Spinal cord (tissue), 10 donors: ENCODE measurements around the gene ADAM12. TPM values are rescaled to one million over a fixed set of nuclear protein-coding genes. Genes with fewer than 3 reads are reported as not detected.

ENCODE experiments used
- DNase-seq, 6 donors: peaks; one replicate each; pipeline versions ENCODE4 v3.0.0 to v3.0.0-alpha.2; 2013 to 2015; ENCODE audit warnings: low spot score in 6 of 6, low read depth in 4 of 6
- H3K27ac ChIP-seq: one replicate; pipeline ENCODE4 v1.5.1; 2013; ENCODE audit warnings: low read depth, low read length, control low read depth
- H3K27me3 ChIP-seq: one replicate; pipeline ENCODE4 v1.6.1; 2013; ENCODE audit warnings: low read length; ENCODE audit not compliant: control insufficient read depth, insufficient read depth
- H3K36me3 ChIP-seq: one replicate; pipeline ENCODE4 v1.6.1; 2013; ENCODE audit warnings: low read length; ENCODE audit not compliant: control insufficient read depth, insufficient read depth
- H3K4me1 ChIP-seq: one replicate; pipeline ENCODE4 v1.6.1; 2013; ENCODE audit warnings: low read length; ENCODE audit not compliant: control insufficient read depth, insufficient read depth
- H3K4me3 ChIP-seq: one replicate; pipeline ENCODE4 v1.5.1; 2013; ENCODE audit warnings: low read depth, low read length, control low read depth
- H3K9me3 ChIP-seq: one replicate; pipeline ENCODE4 v1.6.1; 2013; ENCODE audit warnings: low read length; ENCODE audit not compliant: control insufficient read depth, insufficient read depth
- WGBS: methylation state at CpG from one replicate; pipeline ENCODE4 v1.1.5; 2013; ENCODE audit warnings: missing lambda C conversion rate; ENCODE audit not compliant: insufficient coverage; 5-methylcytosine and 5-hydroxymethylcytosine counted together
- polyA plus RNA-seq, 2 donors: library from polyadenylated mRNA; unstranded; fragments of 120-200 nt; gene quantifications; one replicate each; pipeline ENCODE4 v1.2.1, GENCODE V29; 2013; ENCODE audit not compliant: insufficient read length in 2 of 2
- total RNA-seq, 2 donors: library from RNA; depleted of rRNA in 1 of 2; stranded (reverse); fragments of 120-200 nt in 1 of 2; fragments of >200 nt in 1 of 2; gene quantifications; one replicate each; pipeline versions ENCODE4 v1.2.3 to v1.2.4, GENCODE V29; 2013 to 2014
- donor health status: healthy.

Gene ADAM12
- total and polyA plus RNA-seq, 4 donors, result 9.8 to 81.5 (median 23.6) TPM

DNA sequence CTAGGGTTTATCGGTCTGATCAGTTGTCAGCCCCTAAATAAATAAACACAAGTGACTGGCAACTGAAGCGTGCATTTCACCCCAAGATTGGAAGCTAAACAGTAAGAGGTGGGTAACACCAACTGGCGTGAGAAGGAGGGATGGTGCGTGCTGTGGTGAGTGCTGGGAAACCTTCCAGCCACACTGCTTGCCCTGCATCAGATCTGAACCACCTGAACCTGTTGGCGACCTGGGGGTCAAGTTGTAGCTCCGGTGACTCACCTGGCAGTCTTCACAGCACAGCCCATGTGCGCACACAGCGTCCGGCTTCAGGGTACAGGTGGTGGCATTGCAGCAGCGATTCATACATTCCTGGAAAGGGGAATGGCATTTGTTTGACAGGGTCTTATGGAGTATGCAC lies 321.8 kb downstream of the ADAM12 start:
- no peak for DNase-seq
- H3K27ac ChIP-seq, result no peak overlapping the region
- WGBS, result 96% methylated on average over 6 of the region's 10 CpGs
- H3K36me3 ChIP-seq, result peaks cover 3% of the 10 kb centered on the region
- H3K4me1 ChIP-seq, result peaks cover 17% of the 10 kb centered on the region
- H3K4me3 ChIP-seq, result no peak overlapping the region
- H3K9me3 ChIP-seq, result no peaks in the 10 kb centered on the region
- H3K27me3 ChIP-seq, result no peaks in the 10 kb centered on the region

DNA sequence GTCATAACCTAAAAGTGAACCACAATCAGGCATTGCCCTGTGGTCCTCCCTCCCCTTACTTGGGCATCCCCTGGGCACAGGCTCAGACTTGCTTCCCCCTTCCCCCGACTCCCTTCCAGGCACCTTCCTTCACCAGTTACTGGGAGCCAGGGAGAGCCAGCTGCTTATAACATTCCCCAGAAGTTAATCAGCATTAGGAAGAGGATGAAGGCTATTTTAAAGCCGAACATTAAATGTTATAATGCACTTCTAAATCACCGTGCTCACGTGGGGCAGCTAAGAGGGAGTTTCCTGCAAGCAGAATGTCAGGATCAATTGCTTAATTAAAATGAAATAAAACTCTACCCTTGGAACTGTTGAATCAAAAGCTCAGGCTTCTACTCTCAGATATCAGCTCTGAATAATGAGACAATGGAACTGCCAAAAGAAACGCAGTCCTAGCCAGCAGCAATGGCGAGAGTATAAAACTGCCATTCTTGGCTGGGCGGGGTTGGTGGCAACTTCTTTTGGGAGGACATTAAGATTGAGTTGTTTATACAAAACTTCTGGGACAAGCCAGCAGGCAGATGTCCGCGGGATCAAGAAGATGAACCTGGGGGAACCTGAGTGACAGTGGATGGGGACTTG lies 322.4 kb downstream of the ADAM12 start:
- peaks cover 3% of the 10 kb centered on the region for H3K36me3 ChIP-seq
- no peaks in the 10 kb centered on the region for H3K9me3 ChIP-seq
- H3K27me3 ChIP-seq, result no peaks in the 10 kb centered on the region
- no peak overlapping the region for H3K27ac ChIP-seq
- WGBS, result 74% methylated on average over 5 of the region's 9 CpGs
- peak in 1 of 6 donors; percentile 40 for DNase-seq
- H3K4me1 ChIP-seq, result peaks cover 17% of the 10 kb centered on the region
- H3K4me3 ChIP-seq, result no peak overlapping the region

DNA sequence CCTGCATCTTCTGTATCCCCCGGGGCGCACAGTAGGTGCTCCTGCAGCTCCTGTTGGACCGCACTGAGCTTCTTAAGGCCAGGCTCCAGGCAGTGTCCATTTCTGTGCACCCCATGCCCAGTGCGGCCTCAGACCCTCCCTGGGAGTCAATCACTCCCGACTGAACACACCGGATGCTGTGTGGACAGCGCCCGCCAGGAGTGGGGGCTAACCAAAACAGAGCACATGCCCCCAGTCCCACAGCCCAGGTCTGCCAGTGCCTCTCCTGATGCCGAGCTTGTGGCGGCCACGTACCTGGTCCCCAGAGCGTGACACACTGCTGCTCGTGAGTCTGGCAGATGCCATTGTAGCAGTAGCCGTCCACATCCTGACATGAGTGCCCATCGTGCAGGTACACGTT lies 323.8 kb downstream of the ADAM12 start:
- Histone ChIP-seq H3K4me1 (peaks cover 17% of the 10 kb centered on the region), H3K4me3 (no peak overlapping the region), H3K27me3 (no peaks in the 10 kb centered on the region), H3K27ac (no peak overlapping the region), H3K9me3 (no peaks in the 10 kb centered on the region), H3K36me3 (peaks cover 3% of the 10 kb centered on the region)
- WGBS, result 89% methylated on average over 16 of the region's 16 CpGs
- DNase-seq, result no peak

DNA sequence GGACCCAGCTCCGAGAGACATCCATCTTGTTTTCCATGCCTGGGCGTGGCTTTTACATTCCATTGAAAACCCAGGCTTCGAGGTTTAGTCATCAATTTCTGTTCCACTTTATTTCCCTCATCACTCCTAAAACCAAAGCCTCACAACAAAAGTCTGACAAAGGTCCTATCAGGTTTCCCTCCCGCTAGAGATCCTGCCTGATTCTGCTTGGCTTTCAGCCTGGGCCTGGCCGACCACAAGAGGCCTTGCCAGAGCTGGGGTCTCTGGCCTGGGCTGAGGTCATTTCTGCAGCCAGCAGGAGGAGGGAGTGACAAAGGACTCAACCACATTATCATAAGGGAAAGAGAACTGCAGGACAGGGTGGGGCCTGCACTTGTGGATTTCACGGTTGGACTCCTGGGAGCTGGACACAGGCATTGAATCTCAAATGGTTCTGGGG lies 324.9 kb downstream of the ADAM12 start:
- Histone ChIP-seq H3K36me3 (peaks cover 3% of the 10 kb centered on the region), H3K27ac (no peak overlapping the region), H3K9me3 (no peaks in the 10 kb centered on the region), H3K4me3 (no peak overlapping the region), H3K27me3 (no peaks in the 10 kb centered on the region), H3K4me1 (peaks cover 17% of the 10 kb centered on the region)
- 59% methylated on average over 4 of the region's 6 CpGs for WGBS
- no peak for DNase-seq

DNA sequence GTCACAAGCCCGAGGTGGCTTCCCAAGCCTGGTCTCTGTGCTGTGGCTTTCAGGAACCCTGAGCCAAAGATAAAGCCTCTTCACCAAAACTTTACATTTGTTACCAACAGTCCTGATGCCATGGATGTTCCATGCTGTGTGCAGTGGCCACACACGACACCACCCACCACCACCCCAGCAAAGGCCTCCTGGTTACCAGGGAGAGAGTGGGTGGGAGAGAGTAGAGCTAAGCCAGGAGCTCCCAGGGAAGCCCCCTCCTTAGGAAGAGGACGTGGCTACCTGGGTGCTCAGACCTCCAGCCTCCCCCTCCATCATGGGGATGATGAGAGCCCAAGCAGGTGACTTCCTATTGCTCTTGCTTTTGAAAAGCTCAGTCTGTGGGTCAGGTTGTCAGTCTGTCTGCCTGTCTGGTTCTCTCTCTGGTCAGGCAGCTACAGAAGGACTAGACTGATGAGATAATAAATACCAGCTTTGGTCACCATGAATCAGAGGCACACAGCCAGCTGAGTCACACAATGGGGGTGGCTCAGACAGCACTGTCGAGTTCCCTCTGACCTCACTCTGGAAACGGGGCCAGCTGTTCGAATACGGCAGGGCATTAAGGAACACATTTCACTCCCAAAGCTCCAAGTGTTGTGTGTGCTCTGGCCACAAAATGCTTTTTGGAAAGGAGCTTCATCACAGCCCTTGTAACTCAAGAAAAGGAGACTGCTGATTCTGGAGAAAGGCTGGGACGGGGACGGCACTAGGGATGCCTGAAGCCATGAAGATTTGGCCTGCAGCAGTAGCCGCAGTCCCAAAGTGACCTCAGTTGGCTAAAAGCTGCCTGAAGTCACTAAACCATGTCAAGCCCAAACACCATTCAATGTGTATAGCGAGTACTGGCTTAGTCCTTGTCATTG lies 325.9 kb downstream of the ADAM12 start:
- DNase-seq, result peak in 5 of 6 donors; percentile 26 to 80 (median 33)
- no peak overlapping the region for H3K4me3 ChIP-seq
- no peaks in the 10 kb centered on the region for H3K9me3 ChIP-seq
- WGBS, result 55% methylated on average over 7 of the region's 11 CpGs
- peaks cover 3% of the 10 kb centered on the region for H3K36me3 ChIP-seq
- H3K27ac ChIP-seq, result peak overlapping the region; percentile 1
- peaks cover 20% of the 10 kb centered on the region for H3K4me1 ChIP-seq
- H3K27me3 ChIP-seq, result no peaks in the 10 kb centered on the region

DNA sequence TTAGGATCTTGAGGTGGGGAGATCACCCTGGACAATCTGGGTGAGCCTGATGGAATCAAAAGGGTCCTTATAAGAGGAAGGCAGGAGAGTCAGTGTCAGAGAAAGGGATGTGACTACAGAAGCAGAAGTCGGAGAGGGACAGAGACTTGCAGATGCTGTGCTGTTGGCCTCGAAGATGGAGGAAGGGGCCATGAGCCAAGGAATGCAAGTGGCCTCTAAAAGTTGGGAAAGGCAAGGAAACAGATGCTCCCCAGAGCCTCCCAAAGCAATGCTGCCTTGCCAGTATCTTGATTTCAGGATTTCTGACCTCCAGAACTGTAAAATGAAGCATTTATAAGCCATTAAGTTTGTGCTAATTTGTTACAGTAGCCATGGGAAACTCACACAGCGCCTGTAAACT lies 326.8 kb downstream of the ADAM12 start:
- no peaks in the 10 kb centered on the region for H3K27me3 ChIP-seq
- WGBS, result 100% methylated on average over 3 of the region's 3 CpGs
- no peak overlapping the region for H3K4me3 ChIP-seq
- no peak for DNase-seq
- peaks cover 3% of the 10 kb centered on the region for H3K36me3 ChIP-seq
- H3K9me3 ChIP-seq, result no peaks in the 10 kb centered on the region
- no peak overlapping the region for H3K27ac ChIP-seq
- peaks cover 20% of the 10 kb centered on the region for H3K4me1 ChIP-seq

DNA sequence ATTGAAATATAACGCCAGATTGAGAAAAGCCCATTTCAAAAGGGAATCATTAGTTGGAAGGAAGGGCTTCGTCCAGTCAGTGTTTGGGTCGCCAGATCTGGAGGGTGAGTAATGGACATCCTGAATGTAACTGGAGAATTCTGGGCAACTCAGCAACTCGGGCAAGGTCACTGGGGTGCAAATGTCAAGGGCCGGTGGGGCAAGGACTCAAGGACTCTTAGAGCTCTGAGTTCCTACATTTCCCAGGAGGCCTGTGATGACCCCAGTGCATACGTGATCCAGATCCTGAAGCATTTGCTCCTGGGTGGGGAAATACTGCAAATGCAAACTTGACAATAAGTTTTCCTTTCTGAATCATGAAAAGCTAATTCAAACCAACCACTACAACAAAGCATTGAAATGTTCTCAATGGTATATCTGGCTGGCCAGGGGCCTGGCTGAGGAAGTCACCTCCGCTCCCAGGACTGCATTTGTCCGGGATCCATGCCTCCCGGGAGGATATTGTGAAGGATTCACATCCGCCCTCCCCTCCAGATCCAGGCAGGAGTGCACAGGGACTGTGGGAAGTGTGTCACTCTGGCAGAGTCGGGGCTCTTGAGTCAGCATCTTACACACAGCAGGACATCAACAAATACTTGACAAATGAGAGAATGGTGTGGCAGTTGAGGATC lies 327.9 kb downstream of the ADAM12 start:
- Histone ChIP-seq H3K27me3 (no peaks in the 10 kb centered on the region), H3K4me1 (peaks cover 20% of the 10 kb centered on the region)
- DNase-seq, result no peak

DNA sequence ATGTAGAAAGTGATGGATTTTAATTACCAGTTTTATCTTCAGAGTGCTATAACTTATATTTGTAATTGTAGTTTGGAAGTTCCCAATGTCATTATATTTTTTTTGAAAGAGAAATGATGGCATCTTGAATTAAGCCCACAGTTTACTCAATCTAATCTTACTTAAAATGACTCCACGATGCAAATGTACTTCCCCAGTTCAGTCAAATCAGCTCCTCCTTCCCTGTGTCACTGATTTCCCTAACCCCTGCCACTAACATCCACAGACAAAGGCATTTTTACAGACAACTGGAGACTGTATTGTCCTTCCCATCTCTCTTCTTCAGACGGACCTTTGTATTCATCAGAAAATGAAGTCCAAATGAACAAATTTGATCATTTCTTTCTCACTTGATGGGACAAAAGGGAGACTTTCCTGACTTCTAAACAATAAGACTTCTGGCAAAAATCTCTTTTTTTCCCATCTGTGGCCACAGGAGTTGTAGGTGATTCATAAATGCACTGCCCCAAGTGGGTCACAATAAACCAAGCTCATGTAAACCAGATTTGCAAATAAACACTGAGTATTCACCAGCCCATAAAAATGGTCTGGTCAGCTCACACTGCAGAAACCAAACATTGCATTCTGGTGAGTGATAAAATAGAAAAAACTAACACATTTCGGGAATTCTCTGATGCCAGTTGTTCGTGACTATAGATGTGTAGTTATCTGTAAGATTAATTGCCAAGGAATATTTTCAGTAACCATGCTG lies 329.0 kb downstream of the ADAM12 start:
- no peaks in the 10 kb centered on the region for H3K9me3 ChIP-seq
- WGBS, result 46% methylated on average over 2 of the region's 4 CpGs
- no peak overlapping the region for H3K4me3 ChIP-seq
- no peak overlapping the region for H3K27ac ChIP-seq
- peak in 1 of 6 donors; percentile 34 for DNase-seq
- H3K36me3 ChIP-seq, result peaks cover 3% of the 10 kb centered on the region
- H3K4me1 ChIP-seq, result peaks cover 20% of the 10 kb centered on the region
- no peaks in the 10 kb centered on the region for H3K27me3 ChIP-seq

More for the DNA sequence above, 327.9 kb downstream of the ADAM12 start:
- Histone ChIP-seq H3K27ac (peak overlapping the region; percentile 22), H3K4me3 (no peak overlapping the region), H3K9me3 (no peaks in the 10 kb centered on the region), H3K36me3 (peaks cover 3% of the 10 kb centered on the region)
- WGBS, result 76% methylated on average over 9 of the region's 11 CpGs

DNA sequence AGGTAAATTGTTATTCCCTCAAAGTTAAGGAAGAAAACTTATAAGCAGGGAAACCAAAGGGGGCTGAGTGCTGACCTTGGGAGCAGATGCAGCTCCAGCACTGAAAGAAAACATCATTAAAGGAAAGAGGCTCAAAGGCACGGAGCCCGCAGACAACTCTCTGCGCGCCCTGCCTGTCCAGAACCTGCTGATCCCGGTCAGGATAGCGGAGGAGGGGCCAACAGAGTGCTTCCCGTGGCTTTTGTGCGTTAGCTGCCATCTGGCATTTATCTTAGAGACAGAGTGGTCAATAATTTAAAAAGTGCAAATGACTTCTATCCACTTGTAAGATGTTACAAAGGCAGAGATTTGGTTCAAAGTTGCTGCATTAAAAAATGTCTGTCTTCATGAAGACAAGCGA lies 329.8 kb downstream of the ADAM12 start:
- 6% methylated on average over 7 of the region's 9 CpGs for WGBS
- DNase-seq, result peak in 1 of 6 donors; percentile 40

More for the DNA sequence above, 329.8 kb downstream of the ADAM12 start:
- Histone ChIP-seq H3K9me3 (no peaks in the 10 kb centered on the region), H3K27me3 (no peaks in the 10 kb centered on the region), H3K36me3 (peaks cover 3% of the 10 kb centered on the region), H3K27ac (no peak overlapping the region), H3K4me3 (no peak overlapping the region), H3K4me1 (peaks cover 20% of the 10 kb centered on the region)
